ENCODE data around the gene CYBC1. TPM values are rescaled to one million over a fixed set of nuclear protein-coding genes. Genes with fewer than 3 reads are reported as not detected.
"Not testable (repeated sequence)": the region's sequence is repeated elsewhere in the genome, so short reads cannot be mapped to it uniquely, and the experiment has no call there.

The CYBC1 gene
- total RNA-seq, 1 donor from 2014 or later, result 78.1 TPM

DNA sequence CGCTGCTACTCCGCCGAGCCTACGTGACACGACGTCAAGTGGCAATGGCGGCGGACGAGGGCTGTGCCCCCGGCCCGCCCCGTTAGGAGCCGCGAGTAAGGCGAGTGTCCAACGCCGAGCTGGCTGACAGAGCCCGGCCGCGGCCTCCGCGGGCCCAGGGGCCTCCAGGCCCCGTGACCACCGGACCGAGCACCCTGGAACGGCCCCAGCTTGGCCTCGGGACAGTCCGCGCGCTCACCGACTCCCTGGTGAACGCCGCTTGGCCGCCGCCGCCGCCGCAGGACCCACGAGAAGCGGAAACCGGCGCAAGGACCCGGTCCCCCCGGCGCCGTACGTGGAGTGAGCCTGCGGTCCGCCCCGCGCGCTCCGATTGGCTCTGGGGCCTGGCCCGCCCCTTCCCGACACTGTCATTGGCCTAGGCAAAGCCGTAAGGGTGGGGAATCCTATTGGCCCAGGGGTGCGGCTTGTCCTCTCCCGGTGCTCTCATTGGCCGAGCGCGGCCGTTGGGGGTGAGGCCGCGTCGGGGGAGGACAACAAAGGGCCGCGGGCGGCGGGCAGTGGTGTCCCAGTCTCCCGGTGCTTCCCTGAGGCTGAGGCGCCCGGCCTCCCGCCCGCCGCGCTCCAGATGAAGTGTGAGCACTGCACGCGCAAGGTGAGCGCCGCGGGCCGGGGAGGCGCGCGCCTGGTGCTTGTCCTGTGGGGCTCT lies 7.8 kb upstream of the CYBC1 start, which contains the start of gene NARF:
TSS of gene NARF (plus strand) at position 563 of the 706 bp plus-strand sequence. CDS start at position 626, 63 bp downstream.
- H3K4me3 Mint-ChIP-seq, result peak within 1 kb of the TSS; percentile 96
- H3K27ac Mint-ChIP-seq, result peak within 1 kb of the TSS; percentile 97

DNA sequence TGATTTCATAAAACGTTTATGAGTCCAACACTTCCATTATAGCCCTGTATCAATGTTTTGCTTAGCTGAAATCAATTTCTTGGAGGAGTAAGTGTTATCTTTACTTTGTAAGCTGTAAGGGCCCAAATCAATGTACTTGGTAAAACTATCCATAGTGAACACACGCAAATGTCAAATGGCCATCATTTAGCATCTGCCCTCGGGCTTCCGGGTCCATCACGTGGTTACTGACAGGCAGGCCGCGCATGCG lies 7.3 kb upstream of the CYBC1 start:
- Mint-ChIP-seq H3K27me3 (no peaks in the 10 kb centered on the region), H3K36me3 (peaks cover 6% of the 10 kb centered on the region), H3K4me1 (ENCODE audit: unreplicated experiment) (peaks cover 22% of the 10 kb centered on the region), H3K4me3 (peak overlapping the region; percentile 88), H3K9me3 (no peaks in the 10 kb centered on the region), H3K27ac (peak overlapping the region; percentile 97)
- DNase-seq (ENCODE audit: extremely low spot score, unreplicated experiment), result no peak
- TF ChIP-seq, protein P1, sequence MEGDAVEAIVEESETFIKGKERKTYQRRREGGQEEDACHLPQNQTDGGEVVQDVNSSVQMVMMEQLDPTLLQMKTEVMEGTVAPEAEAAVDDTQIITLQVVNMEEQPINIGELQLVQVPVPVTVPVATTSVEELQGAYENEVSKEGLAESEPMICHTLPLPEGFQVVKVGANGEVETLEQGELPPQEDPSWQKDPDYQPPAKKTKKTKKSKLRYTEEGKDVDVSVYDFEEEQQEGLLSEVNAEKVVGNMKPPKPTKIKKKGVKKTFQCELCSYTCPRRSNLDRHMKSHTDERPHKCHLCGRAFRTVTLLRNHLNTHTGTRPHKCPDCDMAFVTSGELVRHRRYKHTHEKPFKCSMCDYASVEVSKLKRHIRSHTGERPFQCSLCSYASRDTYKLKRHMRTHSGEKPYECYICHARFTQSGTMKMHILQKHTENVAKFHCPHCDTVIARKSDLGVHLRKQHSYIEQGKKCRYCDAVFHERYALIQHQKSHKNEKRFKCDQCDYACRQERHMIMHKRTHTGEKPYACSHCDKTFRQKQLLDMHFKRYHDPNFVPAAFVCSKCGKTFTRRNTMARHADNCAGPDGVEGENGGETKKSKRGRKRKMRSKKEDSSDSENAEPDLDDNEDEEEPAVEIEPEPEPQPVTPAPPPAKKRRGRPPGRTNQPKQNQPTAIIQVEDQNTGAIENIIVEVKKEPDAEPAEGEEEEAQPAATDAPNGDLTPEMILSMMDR (conservative IDR thresholded peaks at IDR 0.05), result no peak

More for the DNA sequence above, 7.8 kb upstream of the CYBC1 start, which contains the start of gene NARF:
- H3K9me3 Mint-ChIP-seq, result no peaks in the 10 kb centered on the region
- peaks cover 6% of the 10 kb centered on the region for H3K36me3 Mint-ChIP-seq
- peak; percentile 98 for DNase-seq (ENCODE audit: extremely low spot score, unreplicated experiment)
- TF ChIP-seq, protein P1 (conservative IDR thresholded peaks at IDR 0.05), result no peak
- H3K27me3 Mint-ChIP-seq, result no peaks in the 10 kb centered on the region
- peaks cover 22% of the 10 kb centered on the region for H3K4me1 Mint-ChIP-seq (ENCODE audit: unreplicated experiment)

DNA sequence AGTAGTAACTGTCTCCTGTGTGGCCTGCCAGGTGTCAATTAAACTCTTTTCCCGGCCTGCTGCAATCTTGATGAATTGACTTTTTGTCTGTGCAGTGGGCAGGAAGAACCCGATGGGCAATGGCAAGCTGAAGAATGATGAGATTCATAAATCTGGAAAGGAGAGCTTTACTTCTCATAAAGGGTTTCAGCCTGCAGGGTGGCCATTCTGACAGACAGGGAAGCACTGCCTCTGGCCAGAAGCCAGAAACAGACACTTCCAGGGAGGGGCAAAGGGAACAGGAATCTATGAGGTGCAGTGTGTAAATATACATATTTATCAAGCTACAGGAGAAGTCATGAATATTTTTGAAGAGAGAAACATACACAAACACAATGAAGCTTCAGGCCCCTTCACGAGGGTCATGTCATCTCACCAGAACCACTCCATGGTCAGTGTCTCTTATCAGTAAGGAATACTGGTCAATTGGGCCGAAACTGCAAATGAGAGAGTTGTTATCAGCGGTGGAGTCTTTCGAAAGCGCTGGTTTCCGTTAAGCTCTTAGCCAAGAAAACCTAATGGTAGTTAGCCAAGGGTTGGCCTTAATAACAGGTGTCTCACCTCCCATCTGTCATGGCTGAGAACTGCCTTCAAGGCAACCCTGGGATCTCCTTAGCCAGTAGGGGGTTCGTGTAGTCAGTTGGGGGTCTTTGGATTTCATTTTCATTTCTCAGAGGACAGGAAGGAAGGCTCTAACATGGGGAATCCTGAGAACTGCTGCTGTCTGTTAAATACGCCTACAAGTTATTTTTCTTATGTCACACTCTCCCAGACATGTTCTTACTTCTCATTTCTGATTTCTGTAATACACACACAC lies 6.7 kb upstream of the CYBC1 start:
- Mint-ChIP-seq H3K9me3 (peaks cover 3% of the 10 kb centered on the region), H3K27me3 (no peaks in the 10 kb centered on the region), H3K4me3 (peak overlapping the region; percentile 88), H3K4me1 (ENCODE audit: unreplicated experiment) (peaks cover 17% of the 10 kb centered on the region), H3K36me3 (peaks cover 1% of the 10 kb centered on the region), H3K27ac (peak overlapping the region; percentile 97)
- no peak for DNase-seq (ENCODE audit: extremely low spot score, unreplicated experiment)
- TF ChIP-seq, protein P1 (conservative IDR thresholded peaks at IDR 0.05), result no peak

DNA sequence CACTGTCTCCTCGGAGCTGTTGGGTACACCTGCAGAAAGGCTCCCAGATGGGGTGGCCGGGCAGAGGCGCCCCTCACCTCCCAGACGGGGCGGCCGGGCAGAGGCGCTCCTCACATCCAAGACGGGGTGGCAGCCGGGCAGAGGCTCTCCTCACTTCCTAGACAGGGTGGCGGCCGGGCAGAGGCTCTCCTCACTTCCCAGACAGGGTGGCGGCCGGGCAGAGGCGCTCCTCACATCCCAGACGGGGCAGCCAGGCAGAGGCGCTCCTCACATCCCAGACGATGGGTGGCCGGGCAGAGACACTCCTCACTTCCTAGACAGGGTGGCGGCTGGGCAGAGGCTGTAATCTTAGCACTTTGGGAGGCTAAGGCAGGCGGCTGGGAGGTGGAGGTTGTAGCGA lies 3.2 kb upstream of the CYBC1 start:
- H3K27me3 Mint-ChIP-seq; H3K27ac Mint-ChIP-seq; H3K4me3 Mint-ChIP-seq; DNase-seq (ENCODE audit: extremely low spot score, unreplicated experiment); H3K9me3 Mint-ChIP-seq; H3K36me3 Mint-ChIP-seq: not testable (repeated sequence)
- H3K4me1 Mint-ChIP-seq (ENCODE audit: unreplicated experiment), result peaks cover 25% of the 10 kb centered on the region

DNA sequence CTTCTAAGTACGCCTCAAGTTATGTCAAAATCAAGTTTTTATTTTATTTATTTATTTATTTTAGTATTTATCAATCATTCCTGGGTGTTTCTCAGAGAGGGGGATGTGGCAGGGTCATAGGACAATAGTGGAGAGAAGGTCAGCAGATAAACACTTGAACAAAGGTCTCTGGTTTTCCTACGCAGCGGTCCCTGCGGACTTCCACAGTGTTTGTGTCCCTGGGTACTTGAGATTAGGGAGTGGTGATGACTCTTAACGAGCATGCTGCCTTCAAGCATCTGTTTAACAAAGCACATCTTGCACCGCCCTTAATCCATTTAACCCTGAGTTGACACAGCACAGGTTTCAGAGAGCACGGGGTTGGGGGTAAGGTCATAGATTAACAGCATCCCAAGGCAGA lies 2.6 kb upstream of the CYBC1 start:
- not testable (repeated sequence) for H3K27me3 Mint-ChIP-seq; H3K36me3 Mint-ChIP-seq; H3K4me3 Mint-ChIP-seq; H3K27ac Mint-ChIP-seq; DNase-seq (ENCODE audit: extremely low spot score, unreplicated experiment); H3K9me3 Mint-ChIP-seq
- H3K4me1 Mint-ChIP-seq (ENCODE audit: unreplicated experiment), result peaks cover 25% of the 10 kb centered on the region

GRCh38 chr17:82452162-82452561 lies 1.6 kb upstream of the CYBC1 start:
- Mint-ChIP-seq H3K36me3 (no peaks in the 10 kb centered on the region), H3K9me3 (peaks cover 6% of the 10 kb centered on the region), H3K4me1 (ENCODE audit: unreplicated experiment) (peaks cover 16% of the 10 kb centered on the region), H3K27me3 (no peaks in the 10 kb centered on the region), H3K27ac (no peak overlapping the region), H3K4me3 (peak overlapping the region; percentile 37)
- TF ChIP-seq, protein P1 (conservative IDR thresholded peaks at IDR 0.05), result no peak
- no peak for DNase-seq (ENCODE audit: extremely low spot score, unreplicated experiment)
